Measurements from ENCODE around the gene ILF3.

GRCh38 chr19:10740798-10741197 lies 86.7 kb downstream of the ILF3 start:
- TF ChIP-seq CTCF (IDR thresholded peaks at IDR 0.05; ENCODE audit: extremely low read depth in 1 of 2, insufficient read depth in 1 of 2, low read depth in 1 of 2, low read length in 2 of 2) (no peak), EZH2 (IDR thresholded peaks at IDR 0.05; ENCODE audit: borderline replicate concordance, low read depth, low read length, severe bottlenecking) (no peak)
